ENCODE data around the gene SYP.

The SYP gene

DNA sequence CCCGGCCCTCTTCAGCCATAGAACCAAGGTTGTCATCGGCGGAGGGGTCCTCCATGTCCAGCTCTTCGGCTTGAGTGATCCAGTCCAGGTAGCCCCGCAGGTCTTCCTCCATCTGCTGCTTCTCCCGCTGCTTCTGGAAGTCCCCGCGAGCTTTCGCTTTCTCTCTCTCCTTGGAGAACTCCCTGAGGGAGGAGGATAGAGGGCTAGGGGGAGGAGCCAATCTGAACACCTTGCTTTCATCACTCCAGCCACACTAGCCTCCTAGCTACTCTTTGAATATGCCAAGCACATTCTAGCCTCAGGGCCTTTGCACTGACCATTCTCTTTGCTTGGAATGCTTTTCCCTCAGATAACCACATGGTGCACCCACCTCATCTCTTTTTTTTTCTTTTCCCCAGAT lies 27.0 kb upstream of the SYP start:
- POLR2A ChIA-PET (ENCODE audit: low non-redundant PET) = no interaction called here
- no peak overlapping the region for H3K27ac ChIP-seq
- CTCF ChIA-PET = no interaction called here
- DNase-seq (ENCODE audit: low spot score) = no peak
- TF ChIP-seq, protein P1, sequence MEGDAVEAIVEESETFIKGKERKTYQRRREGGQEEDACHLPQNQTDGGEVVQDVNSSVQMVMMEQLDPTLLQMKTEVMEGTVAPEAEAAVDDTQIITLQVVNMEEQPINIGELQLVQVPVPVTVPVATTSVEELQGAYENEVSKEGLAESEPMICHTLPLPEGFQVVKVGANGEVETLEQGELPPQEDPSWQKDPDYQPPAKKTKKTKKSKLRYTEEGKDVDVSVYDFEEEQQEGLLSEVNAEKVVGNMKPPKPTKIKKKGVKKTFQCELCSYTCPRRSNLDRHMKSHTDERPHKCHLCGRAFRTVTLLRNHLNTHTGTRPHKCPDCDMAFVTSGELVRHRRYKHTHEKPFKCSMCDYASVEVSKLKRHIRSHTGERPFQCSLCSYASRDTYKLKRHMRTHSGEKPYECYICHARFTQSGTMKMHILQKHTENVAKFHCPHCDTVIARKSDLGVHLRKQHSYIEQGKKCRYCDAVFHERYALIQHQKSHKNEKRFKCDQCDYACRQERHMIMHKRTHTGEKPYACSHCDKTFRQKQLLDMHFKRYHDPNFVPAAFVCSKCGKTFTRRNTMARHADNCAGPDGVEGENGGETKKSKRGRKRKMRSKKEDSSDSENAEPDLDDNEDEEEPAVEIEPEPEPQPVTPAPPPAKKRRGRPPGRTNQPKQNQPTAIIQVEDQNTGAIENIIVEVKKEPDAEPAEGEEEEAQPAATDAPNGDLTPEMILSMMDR (conservative IDR thresholded peaks at IDR 0.05; ENCODE audit: low read depth) = no peak

DNA sequence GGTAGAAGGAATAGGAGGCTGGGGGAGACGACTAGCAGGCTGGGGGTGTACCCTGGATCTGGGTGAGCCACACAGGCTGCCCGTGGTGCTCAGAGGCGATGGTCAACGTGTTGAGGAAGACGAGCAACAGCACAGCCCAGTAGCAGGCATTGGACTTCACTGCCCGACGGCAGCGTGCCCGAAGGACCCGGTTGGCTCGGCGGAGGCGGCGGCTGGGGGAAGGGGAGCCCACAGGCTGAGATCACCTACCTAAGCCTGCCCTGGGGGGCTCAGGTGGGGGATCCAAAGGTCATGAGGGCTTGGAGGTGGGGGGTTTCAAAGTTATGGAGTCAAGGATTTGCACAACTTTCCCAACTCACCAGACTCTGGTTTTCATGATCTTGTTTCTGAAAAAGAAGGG lies 25.9 kb upstream of the SYP start:
- CTCF ChIA-PET = interaction anchor here (0.7 kb wide), 1 partner anchor 739 kb away, joined by 5 read pairs; no protein-coding TSS in a partner anchor
- POLR2A ChIA-PET (ENCODE audit: low non-redundant PET) = no interaction called here
- no peak overlapping the region for H3K27ac ChIP-seq
- no peak for DNase-seq (ENCODE audit: low spot score)
- TF ChIP-seq, protein P1 (conservative IDR thresholded peaks at IDR 0.05; ENCODE audit: low read depth) = no peak

DNA sequence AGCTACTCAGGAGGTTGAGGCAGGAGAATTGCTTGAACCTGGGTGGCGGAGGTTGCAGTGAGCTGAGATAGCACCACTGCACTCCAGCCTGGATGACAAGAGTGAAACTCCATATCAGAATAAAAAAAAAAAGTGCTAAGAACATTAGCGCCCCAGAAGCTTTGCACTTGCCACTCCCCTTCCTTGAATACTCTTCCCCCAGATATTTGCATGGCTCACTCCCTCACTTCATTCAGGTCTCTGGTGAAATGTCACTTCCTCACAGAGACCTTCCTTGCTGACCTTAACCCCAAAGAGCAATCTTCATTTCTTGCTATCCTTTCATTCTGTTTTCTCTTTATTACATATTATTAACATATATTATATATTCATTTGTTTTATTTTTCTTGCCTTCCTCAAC lies 21.9 kb upstream of the SYP start:
- no peak for DNase-seq (ENCODE audit: low spot score)
- ChIA-PET CTCF (no interaction called here), POLR2A (ENCODE audit: low non-redundant PET) (no interaction called here)
- TF ChIP-seq, protein P1 (conservative IDR thresholded peaks at IDR 0.05; ENCODE audit: low read depth) = no peak
- H3K27ac ChIP-seq = no peak overlapping the region

DNA sequence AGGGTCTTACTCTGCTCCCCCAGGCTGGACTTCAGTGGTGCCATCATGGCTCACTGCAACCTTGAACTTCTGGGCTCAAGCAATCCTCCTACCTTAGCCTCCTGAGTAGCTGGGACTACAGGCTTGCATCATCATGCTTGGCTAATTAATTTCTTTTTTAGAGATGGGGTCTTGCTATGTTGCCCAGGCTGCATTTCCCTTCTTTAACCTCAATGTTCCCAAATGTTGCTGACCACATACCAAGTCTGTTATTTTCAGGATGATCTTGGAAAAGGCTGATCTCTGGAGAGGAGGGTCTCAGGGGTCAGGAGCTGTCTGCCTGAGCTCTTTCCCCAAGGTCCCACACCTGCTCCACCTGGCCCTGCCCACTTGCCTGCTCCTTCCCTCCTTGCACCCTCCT lies 20.1 kb upstream of the SYP start:
- TF ChIP-seq, protein P1 (conservative IDR thresholded peaks at IDR 0.05; ENCODE audit: low read depth) = no peak
- no peak for DNase-seq (ENCODE audit: low spot score)
- no peak overlapping the region for H3K27ac ChIP-seq
- CTCF ChIA-PET = no interaction called here
- POLR2A ChIA-PET (ENCODE audit: low non-redundant PET) = no interaction called here

DNA sequence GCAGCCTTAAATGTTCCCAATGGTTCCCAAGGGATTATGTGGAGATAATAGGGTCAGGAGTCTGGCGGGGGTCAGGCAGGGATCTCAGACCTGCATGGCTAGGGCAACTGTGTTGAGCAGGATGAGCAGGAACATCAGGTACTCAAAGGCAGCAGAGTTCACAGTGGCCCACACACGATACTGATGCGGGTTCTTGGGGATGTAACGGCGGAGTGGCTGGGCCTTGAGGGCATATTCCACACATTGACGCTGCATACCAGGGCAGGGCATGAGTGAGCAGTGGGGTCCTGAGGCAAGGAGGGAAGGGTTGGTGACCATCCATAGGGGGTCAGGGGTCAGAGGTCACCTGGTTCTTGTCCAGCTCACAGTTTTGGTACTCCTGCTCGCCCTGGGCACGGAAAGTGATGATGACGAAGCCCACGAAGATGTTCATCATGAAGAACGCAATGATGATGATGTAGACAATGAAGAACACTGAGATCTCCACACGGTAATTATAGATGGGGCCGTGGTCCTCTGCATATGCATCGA lies 15.1 kb upstream of the SYP start:
- POLR2A ChIA-PET (ENCODE audit: low non-redundant PET) = no interaction called here
- DNase-seq (ENCODE audit: low spot score) = no peak
- TF ChIP-seq, protein P1 (conservative IDR thresholded peaks at IDR 0.05; ENCODE audit: low read depth) = no peak
- CTCF ChIA-PET = no interaction called here
- H3K27ac ChIP-seq = no peak overlapping the region

DNA sequence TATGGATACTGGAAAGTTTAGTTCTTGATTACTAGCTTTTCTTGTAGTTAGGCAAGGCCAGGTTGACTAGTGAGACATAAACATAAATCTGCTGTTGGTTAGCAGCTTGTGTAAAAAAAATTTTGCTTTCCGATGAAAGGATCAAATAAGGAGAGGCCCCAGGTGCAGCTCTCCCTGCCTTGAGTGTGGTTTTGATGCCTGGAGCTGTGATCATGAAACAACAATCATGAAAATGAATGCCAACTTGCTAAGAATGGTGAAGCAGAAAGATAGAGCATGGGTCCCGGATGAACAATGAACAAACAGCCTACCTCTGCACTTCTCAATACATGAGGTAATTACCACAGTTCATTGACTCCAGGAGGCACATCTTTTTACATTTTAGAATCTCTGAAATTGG lies 14.4 kb upstream of the SYP start:
- POLR2A ChIA-PET (ENCODE audit: low non-redundant PET) = no interaction called here

More for the DNA sequence above, 14.4 kb upstream of the SYP start:
- CTCF ChIA-PET = no interaction called here
- TF ChIP-seq, protein P1 (conservative IDR thresholded peaks at IDR 0.05; ENCODE audit: low read depth) = no peak
- no peak for DNase-seq (ENCODE audit: low spot score)
- H3K27ac ChIP-seq = no peak overlapping the region
